Measurements from ENCODE around the gene GINS3.

- no peak for TF ChIP-seq EP300 (IDR thresholded peaks at IDR 0.05)
- no peak for TF ChIP-seq CTCF (IDR thresholded peaks at IDR 0.05)
Measured at GRCh38 chr16:58346831-58347371, 45.4 kb upstream of the GINS3 start.

Measured in suprapubic skin (tissue), 3 donors.